Prostate gland (tissue), 2 donors: ENCODE results near the gene ACADS.

ENCODE experiments used
- CTCF ChIP-seq, 4 experiments: fragments of 200-600 bp in 2 of 4; fragments of 450-650 bp in 2 of 4; sonication (generic) in 2 of 4; IDR thresholded peaks; 1 replicate in 3 of 4; 2 replicates in 1 of 4; pipeline ENCODE4 v1.5.1; 2016 to 2019; ENCODE audit warnings: antibody characterized with exemption in 4 of 4, mild to moderate bottlenecking in 2 of 4, moderate library complexity in 2 of 4
- POLR2A ChIP-seq: fragments of 450-650 bp; IDR thresholded peaks from one replicate; pipeline ENCODE4 v1.6.1; 2016; ENCODE audit warnings: antibody characterized with exemption, mild to moderate bottlenecking

GRCh38 chr12:120749256-120749655 is 23.6 kb downstream of the ACADS start:
- TF ChIP-seq CTCF (IDR thresholded peaks at IDR 0.05) (no peak), POLR2A (no peak)
